Measurements from ENCODE around the gene ADAT3.

DNA sequence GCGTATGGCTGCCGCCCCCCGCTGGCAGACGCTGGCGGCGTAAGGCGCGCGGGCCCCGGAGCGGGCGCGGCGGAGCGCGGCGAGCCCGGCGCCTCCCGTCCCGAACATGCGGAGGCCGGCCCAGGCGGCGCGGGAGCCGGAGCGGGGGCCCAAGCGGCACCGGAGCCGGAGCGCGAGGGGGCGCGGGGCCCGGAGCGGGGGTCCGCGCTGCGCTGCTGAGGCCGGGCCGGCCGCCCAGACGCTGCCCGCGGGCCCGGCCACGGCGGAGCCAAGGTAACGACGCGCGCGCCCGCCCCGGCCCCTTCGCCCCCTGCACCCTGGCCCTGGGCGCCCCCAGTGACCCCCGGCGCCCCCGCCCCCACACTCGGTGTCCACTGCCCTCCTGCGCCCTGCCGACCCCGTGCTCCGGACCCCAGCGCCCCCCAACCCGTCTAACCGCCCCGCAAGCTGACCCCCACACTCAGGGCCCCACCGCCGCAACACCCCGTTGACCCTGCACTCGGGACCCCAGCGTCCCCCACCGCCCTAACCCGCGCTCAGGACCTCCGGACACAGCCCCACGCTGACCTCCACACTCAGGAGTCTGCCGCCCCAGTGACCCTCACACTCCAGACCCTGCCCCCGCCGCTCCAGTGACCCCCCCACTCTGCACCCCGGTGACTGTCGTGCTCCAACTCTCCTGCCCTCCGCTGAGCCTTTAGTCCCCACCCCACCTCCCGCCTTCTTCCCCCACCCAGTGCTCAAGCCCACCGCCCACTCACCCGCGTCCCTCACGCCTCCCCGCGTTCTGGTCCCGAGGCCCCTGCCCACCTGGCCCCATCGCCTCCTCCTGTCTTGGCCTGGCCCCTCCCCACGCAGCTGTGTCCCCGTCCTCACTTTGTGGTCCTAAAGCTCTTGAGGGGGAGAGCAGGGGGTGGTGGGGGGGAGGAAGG lies 36.2 kb downstream of the ADAT3 start, which contains the start of gene CSNK1G2:
- no peak for TF ChIP-seq EP300 (IDR thresholded peaks at IDR 0.05)
- TF ChIP-seq POLR2AphosphoS5 (IDR thresholded peaks at IDR 0.05): no peak
- TF ChIP-seq POLR2A (IDR thresholded peaks at IDR 0.05): no peak
- TF ChIP-seq, protein P1, sequence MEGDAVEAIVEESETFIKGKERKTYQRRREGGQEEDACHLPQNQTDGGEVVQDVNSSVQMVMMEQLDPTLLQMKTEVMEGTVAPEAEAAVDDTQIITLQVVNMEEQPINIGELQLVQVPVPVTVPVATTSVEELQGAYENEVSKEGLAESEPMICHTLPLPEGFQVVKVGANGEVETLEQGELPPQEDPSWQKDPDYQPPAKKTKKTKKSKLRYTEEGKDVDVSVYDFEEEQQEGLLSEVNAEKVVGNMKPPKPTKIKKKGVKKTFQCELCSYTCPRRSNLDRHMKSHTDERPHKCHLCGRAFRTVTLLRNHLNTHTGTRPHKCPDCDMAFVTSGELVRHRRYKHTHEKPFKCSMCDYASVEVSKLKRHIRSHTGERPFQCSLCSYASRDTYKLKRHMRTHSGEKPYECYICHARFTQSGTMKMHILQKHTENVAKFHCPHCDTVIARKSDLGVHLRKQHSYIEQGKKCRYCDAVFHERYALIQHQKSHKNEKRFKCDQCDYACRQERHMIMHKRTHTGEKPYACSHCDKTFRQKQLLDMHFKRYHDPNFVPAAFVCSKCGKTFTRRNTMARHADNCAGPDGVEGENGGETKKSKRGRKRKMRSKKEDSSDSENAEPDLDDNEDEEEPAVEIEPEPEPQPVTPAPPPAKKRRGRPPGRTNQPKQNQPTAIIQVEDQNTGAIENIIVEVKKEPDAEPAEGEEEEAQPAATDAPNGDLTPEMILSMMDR (IDR thresholded peaks at IDR 0.05): peak in 4 of 6 experiments; percentile 28 to 80 (median 72)
